Skeletal muscle tissue (tissue), 4 donors: ENCODE results near the gene PPP2R2D. TPM values are rescaled to one million over a fixed set of nuclear protein-coding genes. Genes with fewer than 3 reads are reported as not detected.

ENCODE experiments used
- H3K27ac ChIP-seq: one replicate; pipeline ENCODE4 v1.7.0; 2013; ENCODE audit warnings: mild to moderate bottlenecking, low read depth, low read length, inconsistent platforms
- H3K27me3 ChIP-seq, 3 donors: one replicate each; pipeline ENCODE4 v1.7.0; 2013; ENCODE audit warnings: low read length in 3 of 3; ENCODE audit not compliant: control insufficient read depth in 3 of 3, insufficient read depth in 3 of 3
- H3K36me3 ChIP-seq, 3 donors: one replicate each; pipeline ENCODE4 v1.7.0; 2013; ENCODE audit warnings: low read length in 3 of 3; ENCODE audit not compliant: control insufficient read depth in 3 of 3, insufficient read depth in 3 of 3
- H3K4me1 ChIP-seq, 3 donors: one replicate each; pipeline ENCODE4 v1.7.0; 2013; ENCODE audit warnings: low read length in 3 of 3, mild to moderate bottlenecking in 3 of 3; ENCODE audit not compliant: control insufficient read depth in 3 of 3, insufficient read depth in 3 of 3
- H3K4me3 ChIP-seq, 3 donors: one replicate each; pipeline ENCODE4 v1.7.0; 2013; ENCODE audit warnings: low read length in 3 of 3
- H3K9ac ChIP-seq, 3 donors: one replicate each; pipeline ENCODE4 v1.7.0; 2013; ENCODE audit warnings: low read length in 3 of 3, mild to moderate bottlenecking in 3 of 3, moderate library complexity in 2 of 3, low read depth in 1 of 3
- H3K9me3 ChIP-seq, 3 donors: one replicate each; pipeline ENCODE4 v1.7.0; 2013; ENCODE audit warnings: low read length in 3 of 3; ENCODE audit not compliant: control insufficient read depth in 3 of 3
- total RNA-seq: library from RNA; depleted of rRNA; stranded (reverse); fragments of >200 nt; gene quantifications from one replicate; pipeline ENCODE4 v1.2.3, GENCODE V29; 2014
- donor health status: Osteomylitis.

Gene PPP2R2D
- total RNA-seq, 1 donor from 2014 or later = 27.1 TPM

- Histone ChIP-seq H3K9ac (no peak overlapping the region), H3K36me3 (peaks cover 0 to 3% (median 2%) of the 10 kb centered on the region in 3 donors), H3K9me3 (no peaks in the 10 kb centered on the region), H3K27ac (no peak overlapping the region), H3K27me3 (no peaks in the 10 kb centered on the region), H3K4me3 (no peak overlapping the region), H3K4me1 (peaks cover 11 to 40% (median 28%) of the 10 kb centered on the region in 3 donors)
Observed at GRCh38 chr10:131926253-131926652, 25.4 kb downstream of the PPP2R2D start.

- Histone ChIP-seq H3K9me3 (no peaks in the 10 kb centered on the region), H3K4me3 (no peak overlapping the region), H3K27me3 (no peaks in the 10 kb centered on the region), H3K27ac (no peak overlapping the region), H3K36me3 (peaks cover 0 to 3% (median 2%) of the 10 kb centered on the region in 3 donors), H3K9ac (no peak overlapping the region), H3K4me1 (peaks cover 13 to 45% (median 33%) of the 10 kb centered on the region in 3 donors)
Observed at GRCh38 chr10:131926743-131927595, 26.2 kb downstream of the PPP2R2D start.

GRCh38 chr10:131928248-131929095 is 27.7 kb downstream of the PPP2R2D start:
- H3K36me3 ChIP-seq = peaks cover 0 to 3% (median 2%) of the 10 kb centered on the region in 3 donors
- H3K4me1 ChIP-seq = peaks cover 16 to 51% (median 36%) of the 10 kb centered on the region in 3 donors
- no peaks in the 10 kb centered on the region for H3K9me3 ChIP-seq
- no peak overlapping the region for H3K9ac ChIP-seq
- peak overlapping the region; percentile 16 for H3K27ac ChIP-seq
- no peaks in the 10 kb centered on the region for H3K27me3 ChIP-seq
- no peak overlapping the region for H3K4me3 ChIP-seq

- H3K4me3 ChIP-seq = no peak overlapping the region
- H3K9ac ChIP-seq = no peak overlapping the region
- no peaks in the 10 kb centered on the region for H3K9me3 ChIP-seq
- H3K27ac ChIP-seq = peak overlapping the region; percentile 16
- peaks cover 16 to 51% (median 36%) of the 10 kb centered on the region in 3 donors for H3K4me1 ChIP-seq
- H3K36me3 ChIP-seq = peaks cover 2 to 3% (median 2%) of the 10 kb centered on the region in 3 donors
- H3K27me3 ChIP-seq = no peaks in the 10 kb centered on the region
Observed at GRCh38 chr10:131929122-131929845, 28.5 kb downstream of the PPP2R2D start.

- H3K36me3 ChIP-seq = peaks cover 2 to 9% (median 9%) of the 10 kb centered on the region in 3 donors
- no peaks in the 10 kb centered on the region for H3K27me3 ChIP-seq
- H3K9ac ChIP-seq = no peak overlapping the region
- no peaks in the 10 kb centered on the region for H3K9me3 ChIP-seq
- H3K27ac ChIP-seq = no peak overlapping the region
- no peak overlapping the region for H3K4me3 ChIP-seq
- peaks cover 16 to 51% (median 36%) of the 10 kb centered on the region in 3 donors for H3K4me1 ChIP-seq
Observed at GRCh38 chr10:131930150-131930549, 29.3 kb downstream of the PPP2R2D start.

GRCh38 chr10:131930586-131931330 is 29.9 kb downstream of the PPP2R2D start:
- Histone ChIP-seq H3K36me3 (peaks cover 2 to 11% (median 9%) of the 10 kb centered on the region in 3 donors), H3K4me1 (peaks cover 16 to 51% (median 36%) of the 10 kb centered on the region in 3 donors), H3K27ac (peak overlapping the region; percentile 69), H3K9ac (no peak overlapping the region), H3K27me3 (no peaks in the 10 kb centered on the region), H3K4me3 (no peak overlapping the region), H3K9me3 (no peaks in the 10 kb centered on the region)

GRCh38 chr10:131931981-131932380 is 31.2 kb downstream of the PPP2R2D start:
- peak overlapping the region; percentile 69 for H3K27ac ChIP-seq
- H3K36me3 ChIP-seq = peaks cover 2 to 16% (median 13%) of the 10 kb centered on the region in 3 donors
- H3K4me1 ChIP-seq = peaks cover 13 to 51% (median 36%) of the 10 kb centered on the region in 3 donors
- H3K4me3 ChIP-seq = peak overlapping the region in 2 of 3 donors; percentile 2 to 52
- peak overlapping the region in 1 of 3 donors; percentile 48 for H3K9ac ChIP-seq
- no peaks in the 10 kb centered on the region for H3K27me3 ChIP-seq
- H3K9me3 ChIP-seq = no peaks in the 10 kb centered on the region

GRCh38 chr10:131933016-131933695 is 32.3 kb downstream of the PPP2R2D start:
- peak overlapping the region in 1 of 3 donors; percentile 15 for H3K9ac ChIP-seq
- H3K27me3 ChIP-seq = no peaks in the 10 kb centered on the region
- H3K4me3 ChIP-seq = no peak overlapping the region
- H3K4me1 ChIP-seq = peaks cover 6 to 45% (median 31%) of the 10 kb centered on the region in 3 donors
- H3K36me3 ChIP-seq = peaks cover 5 to 20% (median 20%) of the 10 kb centered on the region in 3 donors
- no peaks in the 10 kb centered on the region for H3K9me3 ChIP-seq
- peak overlapping the region; percentile 69 for H3K27ac ChIP-seq
